SK-N-SH (cell line): ENCODE data around the gene C1orf210. TPM values are rescaled to one million over a fixed set of nuclear protein-coding genes. Genes with fewer than 3 reads are reported as not detected.

Experiments
- CTCF ChIA-PET: fragments of 300-600, 350-600 bp; formaldehyde crosslinking; extraction: SDS; loops from one replicate; lab custom pipeline; 2021; lab: Yijun Ruan, JAX
- POLR2A ChIA-PET: fragments of 350-600 bp; sonication (Branson Sonifier 250); formaldehyde crosslinking; extraction: SDS; loops from one replicate; lab custom pipeline; 2020; ENCODE audit warnings: antibody characterized with exemption, inconsistent platforms; lab: Yijun Ruan, JAX
- DNase-seq: peaks from one replicate; pipeline ENCODE4 v3.0.0; 2012
- H2AFZ ChIP-seq: fragments of 200-600 bp; sonication (generic); 2 replicates; pipeline ENCODE4 v1.8.1; 2016; ENCODE audit warnings: antibody characterized with exemption, mild to moderate bottlenecking, low read depth
- H3F3A ChIP-seq: fragments of 200-600 bp; sonication (generic); replicated peaks from 2 replicates; pipeline ENCODE3; 2016; ENCODE audit warnings: antibody characterized with exemption, mild to moderate bottlenecking; ENCODE audit not compliant: insufficient read depth
- H3K27ac ChIP-seq, 2 experiments: fragments of 200-500 bp in 1 of 2; fragments of 200-600 bp in 1 of 2; sonication (Bioruptor generic) in 1 of 2; sonication (generic), shearing (Covaris generic) in 1 of 2; 2 replicates each; pipeline versions ENCODE4 v1.5.1 to v1.6.1; 2014 to 2016; ENCODE audit warnings: low read depth in 2 of 2, inconsistent platforms in 1 of 2, low read length in 1 of 2, mild to moderate bottlenecking in 1 of 2, mixed read lengths in 1 of 2
- H3K27me3 ChIP-seq: fragments of 200-600 bp; sonication (generic), shearing (Covaris generic); 2 replicates; pipeline ENCODE4 v1.6.1; 2016; ENCODE audit warnings: mixed run types; ENCODE audit not compliant: insufficient read depth
- H3K36me3 ChIP-seq, 2 experiments: fragments of 200-500 bp in 1 of 2; fragments of 200-600 bp in 1 of 2; sonication (Bioruptor generic) in 1 of 2; sonication (generic) in 1 of 2; replicated peaks in 1 of 2; 2 replicates each; pipeline versions ENCODE3 to v1.5.1; 2014 to 2016; ENCODE audit warnings: low read length in 1 of 2, mild to moderate bottlenecking in 1 of 2; ENCODE audit not compliant: insufficient read depth in 2 of 2, control insufficient read depth in 1 of 2
- H3K4me1 ChIP-seq, 2 experiments: fragments of 200-500 bp in 1 of 2; fragments of 200-600 bp in 1 of 2; sonication (Bioruptor generic) in 1 of 2; sonication (generic), shearing (Covaris generic) in 1 of 2; 2 replicates each; pipeline versions ENCODE4 v1.5.1 to v1.6.1; 2014 to 2016; ENCODE audit warnings: low read depth in 1 of 2, low read length in 1 of 2, mixed run types in 1 of 2; ENCODE audit not compliant: insufficient read depth in 2 of 2, control insufficient read depth in 1 of 2
- H3K4me2 ChIP-seq: fragments of 200-600 bp; sonication (generic), shearing (Covaris generic); 2 replicates; pipeline ENCODE4 v1.6.1; 2017; ENCODE audit warnings: mixed run types
- H3K4me3 ChIP-seq, 2 experiments: fragments of 200-500 bp in 1 of 2; fragments of 200-600 bp in 1 of 2; sonication (Bioruptor generic) in 1 of 2; sonication (generic), shearing (Covaris generic) in 1 of 2; 2 replicates each; pipeline versions ENCODE4 v1.5.1 to v1.8.1; 2014 to 2016; ENCODE audit warnings: low read depth in 2 of 2, inconsistent platforms in 1 of 2, low read length in 1 of 2, mild to moderate bottlenecking in 1 of 2, mixed read lengths in 1 of 2, moderate library complexity in 1 of 2
- H3K79me2 ChIP-seq: fragments of 200-600 bp; sonication (generic); 2 replicates; pipeline ENCODE4 v1.8.1; 2017; ENCODE audit warnings: mild to moderate bottlenecking; ENCODE audit not compliant: insufficient read depth
- H3K9ac ChIP-seq: fragments of 200-600 bp; sonication (generic); 2 replicates; pipeline ENCODE4 v1.6.1; 2017; ENCODE audit warnings: mixed run types
- H3K9me2 ChIP-seq: fragments of 200-600 bp; sonication (generic); 2 replicates; pipeline ENCODE4 v1.6.1; 2017; ENCODE audit warnings: mixed run types
- H3K9me3 ChIP-seq: fragments of 200-600 bp; sonication (generic); 2 replicates; pipeline ENCODE4 v1.6.1; 2017; ENCODE audit warnings: mixed run types, mild to moderate bottlenecking, moderate library complexity
- H4K20me1 ChIP-seq: fragments of 200-600 bp; sonication (generic); 2 replicates; pipeline ENCODE4 v1.6.1; 2017; ENCODE audit warnings: mild to moderate bottlenecking, mixed run types; ENCODE audit not compliant: insufficient read depth
- EZH2phosphoT487 ChIP-seq: fragments of 200-600 bp; sonication (generic); IDR thresholded peaks from 2 replicates; pipeline ENCODE4 v1.6.1; 2017; ENCODE audit warnings: low read depth, mixed run types, mild to moderate bottlenecking, antibody characterized with exemption, moderate library complexity, borderline replicate concordance
- MEF2A ChIP-seq: IDR thresholded peaks from 2 replicates; pipeline ENCODE4 v1.4.0; 2012; ENCODE audit warnings: low read depth, borderline replicate concordance
- NFIC ChIP-seq: IDR thresholded peaks from 2 replicates; pipeline ENCODE4 v1.4.0; 2012; ENCODE audit warnings: borderline replicate concordance
- PBX3 ChIP-seq: IDR thresholded peaks from 2 replicates; pipeline ENCODE4; 2012
- RAD21 ChIP-seq: IDR thresholded peaks from 2 replicates; pipeline ENCODE4 v1.6.1; 2012; ENCODE audit warnings: mild to moderate bottlenecking, low read length
- TAF1 ChIP-seq: IDR thresholded peaks from 2 replicates; pipeline ENCODE4 v1.6.1; 2012; ENCODE audit warnings: low read depth, mild to moderate bottlenecking, low read length, moderate library complexity, borderline replicate concordance
- ZBTB33 ChIP-seq: IDR thresholded peaks from 2 replicates; pipeline ENCODE4 v1.4.0; 2012; ENCODE audit warnings: low read depth, borderline replicate concordance
- WGBS: methylation state at CpG from one replicate; pipeline ENCODE4 v1.1.6; 2017; ENCODE audit warnings: low lambda C conversion rate; 5-methylcytosine and 5-hydroxymethylcytosine counted together
- polyA plus RNA-seq, 3 experiments: library from polyadenylated mRNA; depleted of rRNA; stranded (reverse); fragments of >200 nt; gene quantifications; 2 replicates each; pipeline ENCODE4 v1.2.3, GENCODE V29; 2012
- TF ChIP-seq, protein P1 (sequence below): IDR thresholded peaks from 2 replicates; pipeline ENCODE4 v1.6.1; 2012; ENCODE audit warnings: mild to moderate bottlenecking, low read depth, low read length, moderate library complexity

C1orf210 gene
- polyA plus RNA-seq, 1 of the 3 experiments (the other 2 are of a cell fraction) = not detected

DNA sequence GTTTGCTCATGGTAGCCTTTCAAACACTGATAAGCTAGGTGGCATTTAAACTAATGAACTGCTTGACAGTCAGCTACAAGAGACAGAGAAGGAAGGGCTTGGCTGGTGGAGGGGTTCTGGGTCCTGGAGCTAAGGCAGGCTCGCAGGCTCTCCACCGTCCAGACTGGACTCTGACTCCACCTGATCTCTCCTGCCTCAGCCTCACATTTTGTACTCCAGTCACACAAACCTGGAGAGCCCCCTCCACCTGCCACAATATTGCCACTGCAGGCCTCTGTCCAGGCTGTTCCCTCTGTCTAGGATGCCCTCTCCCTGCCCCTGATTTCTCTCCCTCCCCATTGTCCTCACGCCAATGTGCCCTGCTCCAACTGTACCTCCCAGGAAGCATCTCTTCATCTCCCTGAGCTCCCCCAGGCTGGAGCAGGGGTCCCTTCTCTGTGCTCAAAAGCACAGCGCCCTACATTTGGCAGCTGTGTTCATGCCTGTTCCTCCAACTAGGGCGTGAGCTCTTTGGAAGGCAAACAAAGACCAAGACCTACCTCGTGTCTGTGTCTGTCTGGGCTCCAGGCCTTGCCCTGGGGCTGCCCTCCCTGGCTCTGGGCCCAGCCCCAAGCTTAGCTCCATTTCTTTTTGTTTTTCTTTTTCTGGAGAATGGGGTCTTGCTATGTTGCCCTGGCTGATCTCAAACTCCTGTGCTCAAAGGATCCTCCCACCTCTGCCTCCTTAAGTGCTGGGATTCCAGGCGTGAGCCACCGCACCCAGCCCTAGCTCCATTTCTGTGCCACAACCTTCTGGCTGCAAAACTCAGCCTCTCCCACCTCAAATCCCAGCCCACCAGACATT is 18.3 kb upstream of the C1orf210 start:
- H3K9me3 ChIP-seq = no peaks in the 10 kb centered on the region
- 74% methylated on average over 8 of the region's 8 CpGs for WGBS
- CTCF ChIA-PET = interaction anchor here (0.6 to 1.1 kb wide), 2 partner anchors 12 to 77 kb away, joined by 4 read pairs; no protein-coding TSS in a partner anchor
- POLR2A ChIA-PET = interaction anchor here (0.5 kb wide), 1 partner anchor 9 kb away, joined by 4 read pairs; no protein-coding TSS in a partner anchor
- H3K27ac ChIP-seq = no peak overlapping the region
- H3K27me3 ChIP-seq = no peaks in the 10 kb centered on the region
- no peak overlapping the region for H2AFZ ChIP-seq
- no peaks in the 10 kb centered on the region for H3K9me2 ChIP-seq
- no peaks in the 10 kb centered on the region for H3K36me3 ChIP-seq
- no peaks in the 10 kb centered on the region for H3K4me1 ChIP-seq
- no peak overlapping the region for H3K4me2 ChIP-seq
- no peaks in the 10 kb centered on the region for H3K79me2 ChIP-seq
- H4K20me1 ChIP-seq = no peaks in the 10 kb centered on the region
- TF ChIP-seq EZH2phosphoT487 = no peak
- no peak for TF ChIP-seq TAF1
- no peak for TF ChIP-seq RAD21
- no peak for TF ChIP-seq PBX3
- no peak for TF ChIP-seq MEF2A
- H3F3A ChIP-seq = no peaks in the 10 kb centered on the region
- H3K9ac ChIP-seq = no peak overlapping the region
- H3K4me3 ChIP-seq = no peak overlapping the region
- DNase-seq = no peak

DNA sequence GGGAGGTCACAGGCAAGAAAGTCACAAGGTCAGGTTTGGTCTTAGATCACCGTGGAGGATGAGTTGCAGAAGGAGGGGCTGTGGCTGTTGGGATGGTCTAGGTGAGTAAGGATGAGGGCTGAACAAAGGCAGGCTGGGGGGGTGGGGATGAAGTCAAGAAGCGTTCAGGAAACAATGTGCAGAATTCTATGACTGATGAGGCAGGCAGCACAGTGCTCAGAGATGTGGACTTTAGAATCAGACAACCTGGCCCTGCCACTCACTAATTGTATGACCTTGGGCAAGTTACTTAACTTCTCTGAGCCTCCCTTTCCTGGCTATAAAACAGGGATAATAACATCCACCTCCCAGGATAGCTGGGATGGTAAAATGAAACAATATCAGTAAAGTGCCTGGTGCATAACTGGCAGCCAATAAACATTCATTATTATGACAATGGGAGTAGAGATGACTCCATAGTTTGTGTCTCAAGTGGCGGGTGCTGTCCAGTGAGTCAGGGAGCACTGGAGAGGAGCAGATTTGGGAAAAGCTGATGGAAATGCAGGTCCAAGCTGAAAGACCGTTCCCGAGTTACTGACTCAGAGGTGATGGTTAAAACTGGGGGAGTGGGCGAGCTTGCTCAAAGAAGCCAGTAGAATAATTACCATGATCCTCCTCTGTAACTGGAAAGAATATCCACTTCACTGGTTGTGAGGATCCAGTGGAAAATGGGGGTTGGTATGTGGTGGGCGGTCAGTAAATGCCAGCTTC is 17.5 kb upstream of the C1orf210 start:
- WGBS = 64% methylated on average over 7 of the region's 7 CpGs
- no peaks in the 10 kb centered on the region for H4K20me1 ChIP-seq
- no peaks in the 10 kb centered on the region for H3K9me2 ChIP-seq
- CTCF ChIA-PET = interaction anchor here (0.6 to 1.1 kb wide), 2 partner anchors 13 to 76 kb away, joined by 4 read pairs; no protein-coding TSS in a partner anchor
- no peaks in the 10 kb centered on the region for H3K27me3 ChIP-seq
- H3K36me3 ChIP-seq = no peaks in the 10 kb centered on the region
- H3K4me3 ChIP-seq = no peak overlapping the region
- H3K9ac ChIP-seq = no peak overlapping the region
- POLR2A ChIA-PET = no interaction called here
- no peaks in the 10 kb centered on the region for H3F3A ChIP-seq
- no peak for DNase-seq
- no peaks in the 10 kb centered on the region for H3K4me1 ChIP-seq
- TF ChIP-seq, protein P1, sequence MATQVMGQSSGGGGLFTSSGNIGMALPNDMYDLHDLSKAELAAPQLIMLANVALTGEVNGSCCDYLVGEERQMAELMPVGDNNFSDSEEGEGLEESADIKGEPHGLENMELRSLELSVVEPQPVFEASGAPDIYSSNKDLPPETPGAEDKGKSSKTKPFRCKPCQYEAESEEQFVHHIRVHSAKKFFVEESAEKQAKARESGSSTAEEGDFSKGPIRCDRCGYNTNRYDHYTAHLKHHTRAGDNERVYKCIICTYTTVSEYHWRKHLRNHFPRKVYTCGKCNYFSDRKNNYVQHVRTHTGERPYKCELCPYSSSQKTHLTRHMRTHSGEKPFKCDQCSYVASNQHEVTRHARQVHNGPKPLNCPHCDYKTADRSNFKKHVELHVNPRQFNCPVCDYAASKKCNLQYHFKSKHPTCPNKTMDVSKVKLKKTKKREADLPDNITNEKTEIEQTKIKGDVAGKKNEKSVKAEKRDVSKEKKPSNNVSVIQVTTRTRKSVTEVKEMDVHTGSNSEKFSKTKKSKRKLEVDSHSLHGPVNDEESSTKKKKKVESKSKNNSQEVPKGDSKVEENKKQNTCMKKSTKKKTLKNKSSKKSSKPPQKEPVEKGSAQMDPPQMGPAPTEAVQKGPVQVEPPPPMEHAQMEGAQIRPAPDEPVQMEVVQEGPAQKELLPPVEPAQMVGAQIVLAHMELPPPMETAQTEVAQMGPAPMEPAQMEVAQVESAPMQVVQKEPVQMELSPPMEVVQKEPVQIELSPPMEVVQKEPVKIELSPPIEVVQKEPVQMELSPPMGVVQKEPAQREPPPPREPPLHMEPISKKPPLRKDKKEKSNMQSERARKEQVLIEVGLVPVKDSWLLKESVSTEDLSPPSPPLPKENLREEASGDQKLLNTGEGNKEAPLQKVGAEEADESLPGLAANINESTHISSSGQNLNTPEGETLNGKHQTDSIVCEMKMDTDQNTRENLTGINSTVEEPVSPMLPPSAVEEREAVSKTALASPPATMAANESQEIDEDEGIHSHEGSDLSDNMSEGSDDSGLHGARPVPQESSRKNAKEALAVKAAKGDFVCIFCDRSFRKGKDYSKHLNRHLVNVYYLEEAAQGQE = 0 out of 2 replicates have a peak, but pooled peaks have one; percentile 49
- TF ChIP-seq NFIC (no peak), ZBTB33 (no peak)
- TF ChIP-seq, all 33 proteins: peak for 1
- H3K9me3 ChIP-seq = no peaks in the 10 kb centered on the region
- H3K79me2 ChIP-seq = no peaks in the 10 kb centered on the region
- no peak overlapping the region for H3K27ac ChIP-seq
- no peak overlapping the region for H3K4me2 ChIP-seq
- H2AFZ ChIP-seq = no peak overlapping the region
